ENCODE results near the gene TIA1.
"Not testable (repeated sequence)": the region's sequence is repeated elsewhere in the genome, so short reads cannot be mapped to it uniquely, and the experiment has no call there.

- not testable (repeated sequence) for TF ChIP-seq POLR2A, POLR2AphosphoS5 (IDR thresholded peaks at IDR 0.05; ENCODE audit: low read depth, low read length)
Observed at GRCh38 chr2:70269422-70270302, 21.2 kb upstream of the TIA1 start.

Data from GM12892 (cell line).